KMS-11 (cell line): Measurements from ENCODE around the gene ROR1.

Source experiments
- H2AFZ ChIP-seq: fragments of 200-600 bp; sonication (generic); 2 replicates; pipeline ENCODE4 v1.6.1; 2016; ENCODE audit warnings: antibody characterized with exemption, mixed run types, low read depth
- H3K27ac ChIP-seq: fragments of 200-600 bp; sonication (generic); 2 replicates; pipeline ENCODE4 v1.6.1; 2016; ENCODE audit warnings: mild to moderate bottlenecking, mixed run types
- H3K27me3 ChIP-seq: fragments of 200-600 bp; sonication (generic); 2 replicates; pipeline ENCODE4 v1.6.1; 2017; ENCODE audit warnings: mild to moderate bottlenecking, low read depth, mixed run types, moderate library complexity; ENCODE audit not compliant: insufficient read depth
- H3K36me3 ChIP-seq: fragments of 200-600 bp; sonication (generic); 2 replicates; pipeline ENCODE4 v1.6.1; 2017; ENCODE audit warnings: mild to moderate bottlenecking, mixed run types; ENCODE audit not compliant: insufficient read depth
- H3K4me1 ChIP-seq: fragments of 200-600 bp; sonication (generic); 2 replicates; pipeline ENCODE4 v1.6.1; 2016; ENCODE audit warnings: mild to moderate bottlenecking, low read depth, mixed run types; ENCODE audit not compliant: poor library complexity, severe bottlenecking
- H3K4me2 ChIP-seq: fragments of 200-600 bp; sonication (generic); 2 replicates; pipeline ENCODE4 v1.7.0; 2016; ENCODE audit warnings: mild to moderate bottlenecking, mixed run types
- H3K4me3 ChIP-seq: fragments of 200-600 bp; sonication (generic); IDR thresholded peaks from 2 replicates; pipeline ENCODE4 v1.6.1; 2017; ENCODE audit warnings: low read depth, low read length, mixed read lengths; ENCODE audit not compliant: insufficient read depth
- H3K79me2 ChIP-seq: fragments of 200-600 bp; sonication (generic); 2 replicates; pipeline ENCODE4 v1.6.1; 2016; ENCODE audit warnings: low read depth, mixed run types; ENCODE audit not compliant: insufficient read depth
- H3K9ac ChIP-seq: fragments of 200-600 bp; sonication (generic); 2 replicates; pipeline ENCODE4 v1.6.1; 2016; ENCODE audit warnings: mild to moderate bottlenecking, mixed run types
- H4K20me1 ChIP-seq: fragments of 200-600 bp; sonication (generic); 2 replicates; pipeline ENCODE4 v1.6.1; 2016; ENCODE audit warnings: mild to moderate bottlenecking, mixed run types; ENCODE audit not compliant: insufficient read depth
- CTCF ChIP-seq: fragments of 200-600 bp; sonication (generic); conservative IDR thresholded peaks from 2 replicates; pipeline ENCODE4 v1.6.1; 2017; ENCODE audit warnings: low read depth, mild to moderate bottlenecking, antibody characterized with exemption, low read length, moderate library complexity, mixed read lengths

Gene ROR1

GRCh38 chr1:63793741-63794240 lies 20.0 kb downstream of the ROR1 start:
- no peaks in the 10 kb centered on the region for H3K4me1 ChIP-seq
- no peak overlapping the region for H2AFZ ChIP-seq
- no peaks in the 10 kb centered on the region for H4K20me1 ChIP-seq
- TF ChIP-seq CTCF = no peak
- no peaks in the 10 kb centered on the region for H3K36me3 ChIP-seq
- H3K79me2 ChIP-seq = no peaks in the 10 kb centered on the region
- H3K9ac ChIP-seq = no peak overlapping the region
- no peak overlapping the region for H3K27ac ChIP-seq
- no peaks in the 10 kb centered on the region for H3K27me3 ChIP-seq
- H3K4me3 ChIP-seq = no peak overlapping the region
- no peak overlapping the region for H3K4me2 ChIP-seq

DNA sequence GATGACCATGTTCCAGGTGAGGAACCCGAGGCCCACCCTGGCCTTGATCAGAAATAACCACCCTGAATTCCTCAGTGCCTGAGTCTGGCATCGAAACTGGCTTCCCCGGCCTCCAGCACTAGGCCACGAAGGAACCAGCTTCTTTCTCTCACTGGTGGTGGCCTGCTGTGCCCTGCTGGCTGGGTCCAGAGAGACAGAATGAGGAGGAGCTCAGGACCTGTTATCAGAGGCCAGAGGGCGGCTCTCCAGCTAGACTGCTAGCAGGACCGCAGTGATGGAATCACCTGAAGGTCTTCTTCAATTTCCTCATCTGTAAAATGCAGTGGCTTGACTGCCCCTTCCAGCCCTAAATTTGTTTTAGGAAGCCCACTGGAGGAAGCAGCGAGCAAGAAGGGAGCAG lies 20.5 kb downstream of the ROR1 start:
- no peak for TF ChIP-seq CTCF
- no peaks in the 10 kb centered on the region for H3K4me1 ChIP-seq
- H3K4me3 ChIP-seq = no peak overlapping the region
- no peak overlapping the region for H3K9ac ChIP-seq
- no peaks in the 10 kb centered on the region for H3K36me3 ChIP-seq
- H2AFZ ChIP-seq = no peak overlapping the region
- H4K20me1 ChIP-seq = no peaks in the 10 kb centered on the region
- H3K79me2 ChIP-seq = no peaks in the 10 kb centered on the region
- H3K27me3 ChIP-seq = no peaks in the 10 kb centered on the region
- H3K27ac ChIP-seq = no peak overlapping the region
- no peak overlapping the region for H3K4me2 ChIP-seq

GRCh38 chr1:63794939-63795378 lies 21.1 kb downstream of the ROR1 start:
- H3K4me3 ChIP-seq = no peak overlapping the region
- no peak for TF ChIP-seq CTCF
- H3K27me3 ChIP-seq = no peaks in the 10 kb centered on the region
- H3K27ac ChIP-seq = no peak overlapping the region
- no peak overlapping the region for H3K9ac ChIP-seq
- H4K20me1 ChIP-seq = no peaks in the 10 kb centered on the region
- H3K4me2 ChIP-seq = no peak overlapping the region
- no peaks in the 10 kb centered on the region for H3K36me3 ChIP-seq
- no peak overlapping the region for H2AFZ ChIP-seq
- H3K79me2 ChIP-seq = no peaks in the 10 kb centered on the region
- H3K4me1 ChIP-seq = no peaks in the 10 kb centered on the region

DNA sequence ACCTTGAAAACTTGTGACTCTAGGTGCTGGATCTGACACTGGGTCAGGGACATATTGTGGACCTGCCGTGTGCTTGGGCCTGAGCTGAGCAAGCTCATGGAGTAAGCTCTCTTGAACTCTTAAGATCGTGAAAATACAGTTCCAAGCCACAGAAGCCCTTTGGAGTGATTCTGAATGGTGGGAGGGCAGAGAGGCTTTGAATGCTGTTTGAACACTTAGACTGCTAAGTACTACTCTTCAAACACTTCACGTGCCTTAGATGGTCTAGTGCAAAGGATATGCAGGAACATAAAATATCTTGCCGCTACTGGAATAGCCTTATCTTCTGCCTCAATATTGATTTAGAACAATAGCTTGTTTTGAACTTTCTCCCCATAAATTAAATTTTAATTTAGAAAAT lies 21.6 kb downstream of the ROR1 start:
- H3K79me2 ChIP-seq = no peaks in the 10 kb centered on the region
- H3K36me3 ChIP-seq = no peaks in the 10 kb centered on the region
- H3K4me2 ChIP-seq = no peak overlapping the region
- H2AFZ ChIP-seq = no peak overlapping the region
- H3K9ac ChIP-seq = no peak overlapping the region
- H4K20me1 ChIP-seq = no peaks in the 10 kb centered on the region
- no peak overlapping the region for H3K4me3 ChIP-seq
- TF ChIP-seq CTCF = no peak
- no peaks in the 10 kb centered on the region for H3K27me3 ChIP-seq
- no peak overlapping the region for H3K27ac ChIP-seq
- no peaks in the 10 kb centered on the region for H3K4me1 ChIP-seq
